Measurements from ENCODE around the gene TTBK1.

GRCh38 chr6:43261198-43261597 lies 17.9 kb downstream of the TTBK1 start:
- TF ChIP-seq CTCF (IDR thresholded peaks at IDR 0.05) (no peak), POLR2A (IDR thresholded peaks at IDR 0.05) (no peak)

All from body of pancreas (tissue), 4 donors.